Skeletal muscle tissue (tissue), 4 donors: ENCODE results near the gene NDUFB8. TPM values are rescaled to one million over a fixed set of nuclear protein-coding genes. Genes with fewer than 3 reads are reported as not detected.

ENCODE experiments used
- H3K27ac ChIP-seq: one replicate; pipeline ENCODE4 v1.7.0; 2013; ENCODE audit warnings: mild to moderate bottlenecking, low read depth, low read length, inconsistent platforms
- H3K27me3 ChIP-seq, 3 donors: one replicate each; pipeline ENCODE4 v1.7.0; 2013; ENCODE audit warnings: low read length in 3 of 3; ENCODE audit not compliant: control insufficient read depth in 3 of 3, insufficient read depth in 3 of 3
- H3K36me3 ChIP-seq, 3 donors: one replicate each; pipeline ENCODE4 v1.7.0; 2013; ENCODE audit warnings: low read length in 3 of 3; ENCODE audit not compliant: control insufficient read depth in 3 of 3, insufficient read depth in 3 of 3
- H3K4me1 ChIP-seq, 3 donors: one replicate each; pipeline ENCODE4 v1.7.0; 2013; ENCODE audit warnings: low read length in 3 of 3, mild to moderate bottlenecking in 3 of 3; ENCODE audit not compliant: control insufficient read depth in 3 of 3, insufficient read depth in 3 of 3
- H3K4me3 ChIP-seq, 3 donors: one replicate each; pipeline ENCODE4 v1.7.0; 2013; ENCODE audit warnings: low read length in 3 of 3
- H3K9ac ChIP-seq, 3 donors: one replicate each; pipeline ENCODE4 v1.7.0; 2013; ENCODE audit warnings: low read length in 3 of 3, mild to moderate bottlenecking in 3 of 3, moderate library complexity in 2 of 3, low read depth in 1 of 3
- H3K9me3 ChIP-seq, 3 donors: one replicate each; pipeline ENCODE4 v1.7.0; 2013; ENCODE audit warnings: low read length in 3 of 3; ENCODE audit not compliant: control insufficient read depth in 3 of 3
- total RNA-seq: library from RNA; depleted of rRNA; stranded (reverse); fragments of >200 nt; gene quantifications from one replicate; pipeline ENCODE4 v1.2.3, GENCODE V29; 2014
- donor health status: Osteomylitis.

The NDUFB8 gene
- total RNA-seq, 1 donor from 2014 or later = 95.0 TPM

- no peak overlapping the region for H3K9ac ChIP-seq
- peaks cover 79 to 84% (median 83%) of the 10 kb centered on the region in 3 donors for H3K27me3 ChIP-seq
- no peaks in the 10 kb centered on the region for H3K36me3 ChIP-seq
- no peak overlapping the region for H3K27ac ChIP-seq
- no peaks in the 10 kb centered on the region for H3K9me3 ChIP-seq
- no peak overlapping the region for H3K4me3 ChIP-seq
- H3K4me1 ChIP-seq = peaks cover 0 to 3% (median 1%) of the 10 kb centered on the region in 3 donors
Observed at GRCh38 chr10:100567249-100567648, 37.6 kb upstream of the NDUFB8 start.

GRCh38 chr10:100566561-100566960, 36.9 kb upstream of the NDUFB8 start:
- H3K4me3 ChIP-seq = no peak overlapping the region
- peaks cover 83 to 86% (median 86%) of the 10 kb centered on the region in 3 donors for H3K27me3 ChIP-seq
- no peak overlapping the region for H3K9ac ChIP-seq
- H3K27ac ChIP-seq = no peak overlapping the region
- H3K4me1 ChIP-seq = peaks cover 0 to 10% (median 8%) of the 10 kb centered on the region in 3 donors
- no peaks in the 10 kb centered on the region for H3K9me3 ChIP-seq
- no peaks in the 10 kb centered on the region for H3K36me3 ChIP-seq

- Histone ChIP-seq H3K27me3 (peaks cover 79 to 85% (median 81%) of the 10 kb centered on the region in 3 donors), H3K27ac (no peak overlapping the region), H3K9me3 (no peaks in the 10 kb centered on the region), H3K36me3 (no peaks in the 10 kb centered on the region), H3K9ac (no peak overlapping the region), H3K4me1 (peaks cover 0 to 11% (median 10%) of the 10 kb centered on the region in 3 donors), H3K4me3 (no peak overlapping the region)
Observed at GRCh38 chr10:100565206-100565985, 35.7 kb upstream of the NDUFB8 start.

- Histone ChIP-seq H3K27ac (no peak overlapping the region), H3K36me3 (peaks cover 0 to 8% (median 4%) of the 10 kb centered on the region in 3 donors), H3K27me3 (peaks cover 50 to 57% (median 53%) of the 10 kb centered on the region in 3 donors), H3K4me3 (no peak overlapping the region), H3K9ac (no peak overlapping the region), H3K9me3 (no peaks in the 10 kb centered on the region), H3K4me1 (peaks cover 0 to 11% (median 10%) of the 10 kb centered on the region in 3 donors)
Observed at GRCh38 chr10:100562008-100562672, 32.5 kb upstream of the NDUFB8 start.

- Histone ChIP-seq H3K4me3 (no peak overlapping the region), H3K27ac (no peak overlapping the region), H3K9me3 (no peaks in the 10 kb centered on the region), H3K36me3 (peaks cover 0 to 8% (median 8%) of the 10 kb centered on the region in 3 donors), H3K4me1 (peaks cover 0 to 11% (median 10%) of the 10 kb centered on the region in 3 donors), H3K9ac (peak overlapping the region in 1 of 3 donors; percentile 9), H3K27me3 (peaks cover 39 to 46% (median 46%) of the 10 kb centered on the region in 3 donors)
Observed at GRCh38 chr10:100561005-100561404, 31.3 kb upstream of the NDUFB8 start.

- H3K9ac ChIP-seq = no peak overlapping the region
- peaks cover 0 to 12% (median 8%) of the 10 kb centered on the region in 3 donors for H3K36me3 ChIP-seq
- no peaks in the 10 kb centered on the region for H3K9me3 ChIP-seq
- H3K27ac ChIP-seq = no peak overlapping the region
- no peak overlapping the region for H3K4me3 ChIP-seq
- H3K27me3 ChIP-seq = peaks cover 32 to 38% (median 38%) of the 10 kb centered on the region in 3 donors
- H3K4me1 ChIP-seq = peaks cover 0 to 11% (median 10%) of the 10 kb centered on the region in 3 donors
Observed at GRCh38 chr10:100560248-100560647, 30.6 kb upstream of the NDUFB8 start.

- Histone ChIP-seq H3K4me1 (no peaks in the 10 kb centered on the region), H3K4me3 (no peak overlapping the region), H3K27ac (no peak overlapping the region), H3K9me3 (no peaks in the 10 kb centered on the region), H3K27me3 (peaks cover 0 to under 1% (median 0%) of the 10 kb centered on the region in 3 donors), H3K9ac (no peak overlapping the region), H3K36me3 (peaks cover 0 to 22% (median 15%) of the 10 kb centered on the region in 3 donors)
Observed at GRCh38 chr10:100554902-100555301, 25.2 kb upstream of the NDUFB8 start.

- no peaks in the 10 kb centered on the region for H3K4me1 ChIP-seq
- H3K4me3 ChIP-seq = no peak overlapping the region
- H3K9me3 ChIP-seq = no peaks in the 10 kb centered on the region
- no peak overlapping the region for H3K27ac ChIP-seq
- peaks cover 6 to 27% (median 23%) of the 10 kb centered on the region in 3 donors for H3K36me3 ChIP-seq
- no peaks in the 10 kb centered on the region for H3K27me3 ChIP-seq
- no peak overlapping the region for H3K9ac ChIP-seq
Observed at GRCh38 chr10:100553929-100554328, 24.3 kb upstream of the NDUFB8 start.

GRCh38 chr10:100551738-100552137, 22.1 kb upstream of the NDUFB8 start:
- Histone ChIP-seq H3K36me3 (peaks cover 26 to 44% (median 43%) of the 10 kb centered on the region in 3 donors), H3K27me3 (no peaks in the 10 kb centered on the region), H3K9me3 (no peaks in the 10 kb centered on the region), H3K4me3 (no peak overlapping the region), H3K9ac (no peak overlapping the region), H3K27ac (no peak overlapping the region), H3K4me1 (no peaks in the 10 kb centered on the region)

GRCh38 chr10:100551196-100551595, 21.5 kb upstream of the NDUFB8 start:
- H3K4me3 ChIP-seq = no peak overlapping the region
- no peak overlapping the region for H3K9ac ChIP-seq
- H3K27me3 ChIP-seq = no peaks in the 10 kb centered on the region
- peaks cover 26 to 45% (median 42%) of the 10 kb centered on the region in 3 donors for H3K36me3 ChIP-seq
- H3K4me1 ChIP-seq = no peaks in the 10 kb centered on the region
- H3K27ac ChIP-seq = no peak overlapping the region
- H3K9me3 ChIP-seq = no peaks in the 10 kb centered on the region
